Panc1 (cell line): ENCODE measurements around the gene CADM1. TPM values are rescaled to one million over a fixed set of nuclear protein-coding genes. Genes with fewer than 3 reads are reported as not detected.

ENCODE experiments used
- ATAC-seq: fragments of 200-7000 bp; cut with Tn5 transposase; 2 replicates; pipeline ENCODE4 v1.9.1; 2020; ENCODE audit warnings: mild to moderate bottlenecking, moderate library complexity
- BruUV-seq: library from RNA; stranded (reverse); fragments of 400-500 nt; replicated peaks from 2 replicates; lab custom pipeline; 2021; lab: Mats Ljungman, UMichigan
- CTCF ChIA-PET: fragments of 300-600 bp; sonication (Branson Sonifier 250); formaldehyde crosslinking; loops from one replicate; lab custom pipeline; 2022; ENCODE audit warnings: antibody characterized with exemption; lab: Charles Lee
- POLR2A ChIA-PET: fragments of 300-600 bp; sonication (Branson Sonifier 250); formaldehyde crosslinking; loops from one replicate; lab custom pipeline; 2022; ENCODE audit warnings: antibody characterized with exemption; lab: Charles Lee
- DNase-seq: peaks from one replicate; pipeline ENCODE4 v3.0.0-alpha.2; 2010; ENCODE audit warnings: low read depth, low spot score
- H3K27ac ChIP-seq: 2 replicates; pipeline ENCODE4 v1.5.1; 2011; ENCODE audit warnings: mild to moderate bottlenecking, low read length, inconsistent platforms
- H3K27me3 ChIP-seq: fragments of 200-500 bp; sonication (Bioruptor generic); 2 replicates; pipeline ENCODE4 v1.6.0; 2014; ENCODE audit warnings: low read length, inconsistent platforms; ENCODE audit not compliant: control insufficient read depth, insufficient read depth
- H3K36me3 ChIP-seq: fragments of 200-500 bp; sonication (Bioruptor generic); 2 replicates; pipeline ENCODE4 v1.5.1; 2014; ENCODE audit warnings: inconsistent platforms, mild to moderate bottlenecking, low read length, moderate library complexity; ENCODE audit not compliant: control insufficient read depth, insufficient read depth
- H3K4me1 ChIP-seq: 2 replicates; pipeline ENCODE4 v1.5.1; 2011; ENCODE audit warnings: inconsistent platforms, mild to moderate bottlenecking, low read length, moderate library complexity; ENCODE audit not compliant: control insufficient read depth, insufficient read depth
- H3K4me3 ChIP-seq, 2 experiments: 2 replicates each; pipeline ENCODE4 v1.5.1; 2011 to 2012; ENCODE audit warnings: low read depth in 2 of 2, low read length in 2 of 2, mild to moderate bottlenecking in 2 of 2, inconsistent platforms in 1 of 2, moderate library complexity in 1 of 2
- H3K9me3 ChIP-seq: fragments of 200-500 bp; sonication (Bioruptor generic); 2 replicates; pipeline ENCODE4 v1.5.1; 2014; ENCODE audit warnings: low read depth, mild to moderate bottlenecking, inconsistent platforms, low read length, moderate library complexity; ENCODE audit not compliant: control insufficient read depth, insufficient read depth
- CTCF ChIP-seq: fragments of 450-650 bp; IDR thresholded peaks from 2 replicates; pipeline ENCODE4 v1.5.1; 2017; ENCODE audit warnings: mild to moderate bottlenecking
- POLR2AphosphoS5 ChIP-seq: IDR thresholded peaks from 2 replicates; pipeline ENCODE4 v1.6.1; 2012; ENCODE audit warnings: mild to moderate bottlenecking, low read depth, low read length, moderate library complexity
- SIN3A ChIP-seq: IDR thresholded peaks from 2 replicates; pipeline ENCODE4 v1.6.1; 2012; ENCODE audit warnings: low read depth, mild to moderate bottlenecking, low read length, moderate library complexity, borderline replicate concordance; ENCODE audit not compliant: insufficient read depth
- TCF7L2 ChIP-seq: IDR thresholded peaks from 2 replicates; pipeline ENCODE4 v1.6.1; 2011; ENCODE audit warnings: mild to moderate bottlenecking, low read depth, low read length, inconsistent platforms
- in situ Hi-C: cut with HindIII; loops from 2 replicates; pipeline ENCODE4 v1.10.0; 2016; ENCODE audit warnings: low sequenced_read_pairs, low pct_unique_long_range_greater_than_20kb
- intact Hi-C: fragments of 100-400 bp; cut with micrococcal nuclease; formaldehyde crosslinking; loops from one replicate; pipeline ENCODE4 v1.10.0; 2022; ENCODE audit not compliant: unreplicated experiment
- total RNA-seq: library from RNA; stranded (reverse); gene quantifications from one replicate; pipeline ENCODE4 v1.2.1, GENCODE V29; 2021; ENCODE audit not compliant: unreplicated experiment
- TF ChIP-seq, protein P1 (sequence below), 2 experiments: IDR thresholded peaks; 2 replicates each; pipeline ENCODE4 v1.6.1; 2011 to 2012; ENCODE audit warnings: low read depth in 2 of 2, control low read depth in 1 of 2, low read length in 1 of 2, mild to moderate bottlenecking in 1 of 2, moderate library complexity in 1 of 2; ENCODE audit not compliant: insufficient read depth in 1 of 2

The CADM1 gene
- total RNA-seq, 1 experiment from 2014 or later = 3.9 TPM

GRCh38 chr11:115220423-115220822 lies 283.8 kb downstream of the CADM1 start:
- CTCF ChIA-PET = no interaction called here
- intact Hi-C loops (no loop called here), in situ Hi-C loops (no loop called here)
- Histone ChIP-seq H3K27ac (no peak overlapping the region), H3K36me3 (no peaks in the 10 kb centered on the region), H3K9me3 (no peaks in the 10 kb centered on the region), H3K4me1 (no peaks in the 10 kb centered on the region; the same call in 1 of the 2 replicates), H3K4me3 (no peak overlapping the region), H3K27me3 (no peaks in the 10 kb centered on the region)
- TF ChIP-seq POLR2AphosphoS5 = no peak
- TF ChIP-seq, protein P1, sequence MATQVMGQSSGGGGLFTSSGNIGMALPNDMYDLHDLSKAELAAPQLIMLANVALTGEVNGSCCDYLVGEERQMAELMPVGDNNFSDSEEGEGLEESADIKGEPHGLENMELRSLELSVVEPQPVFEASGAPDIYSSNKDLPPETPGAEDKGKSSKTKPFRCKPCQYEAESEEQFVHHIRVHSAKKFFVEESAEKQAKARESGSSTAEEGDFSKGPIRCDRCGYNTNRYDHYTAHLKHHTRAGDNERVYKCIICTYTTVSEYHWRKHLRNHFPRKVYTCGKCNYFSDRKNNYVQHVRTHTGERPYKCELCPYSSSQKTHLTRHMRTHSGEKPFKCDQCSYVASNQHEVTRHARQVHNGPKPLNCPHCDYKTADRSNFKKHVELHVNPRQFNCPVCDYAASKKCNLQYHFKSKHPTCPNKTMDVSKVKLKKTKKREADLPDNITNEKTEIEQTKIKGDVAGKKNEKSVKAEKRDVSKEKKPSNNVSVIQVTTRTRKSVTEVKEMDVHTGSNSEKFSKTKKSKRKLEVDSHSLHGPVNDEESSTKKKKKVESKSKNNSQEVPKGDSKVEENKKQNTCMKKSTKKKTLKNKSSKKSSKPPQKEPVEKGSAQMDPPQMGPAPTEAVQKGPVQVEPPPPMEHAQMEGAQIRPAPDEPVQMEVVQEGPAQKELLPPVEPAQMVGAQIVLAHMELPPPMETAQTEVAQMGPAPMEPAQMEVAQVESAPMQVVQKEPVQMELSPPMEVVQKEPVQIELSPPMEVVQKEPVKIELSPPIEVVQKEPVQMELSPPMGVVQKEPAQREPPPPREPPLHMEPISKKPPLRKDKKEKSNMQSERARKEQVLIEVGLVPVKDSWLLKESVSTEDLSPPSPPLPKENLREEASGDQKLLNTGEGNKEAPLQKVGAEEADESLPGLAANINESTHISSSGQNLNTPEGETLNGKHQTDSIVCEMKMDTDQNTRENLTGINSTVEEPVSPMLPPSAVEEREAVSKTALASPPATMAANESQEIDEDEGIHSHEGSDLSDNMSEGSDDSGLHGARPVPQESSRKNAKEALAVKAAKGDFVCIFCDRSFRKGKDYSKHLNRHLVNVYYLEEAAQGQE (IDR thresholded peaks at IDR 0.05; ENCODE audit: insufficient read depth in 1 of 2, low read depth in 2 of 2, low read length in 1 of 2) = no peak
- TF ChIP-seq TCF7L2 = no peak
- DNase-seq (no peak), ATAC-seq (no peak)
- no TSS peak for BruUV-seq
- POLR2A ChIA-PET = no interaction called here

DNA sequence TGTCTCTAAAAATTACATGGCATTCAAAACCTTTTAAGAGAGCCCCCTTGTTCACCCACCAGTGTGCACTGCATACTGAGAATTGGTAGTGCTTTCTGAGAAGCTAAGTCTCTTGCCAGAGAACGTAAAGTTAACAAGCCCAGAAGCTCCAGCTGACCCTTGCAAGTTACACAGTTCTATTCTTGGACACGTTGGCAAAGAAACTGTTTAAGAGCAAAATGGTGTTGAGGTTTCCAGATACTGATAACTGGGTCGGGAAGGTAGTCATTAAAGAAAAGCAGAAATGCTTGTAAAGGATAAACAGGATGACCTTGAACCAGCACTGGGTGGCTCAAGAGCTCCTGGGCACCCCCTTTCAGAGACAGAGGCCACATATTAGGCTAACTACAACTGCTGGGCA lies 284.8 kb downstream of the CADM1 start:
- Histone ChIP-seq H3K27ac (no peak overlapping the region), H3K36me3 (no peaks in the 10 kb centered on the region), H3K4me3 (no peak overlapping the region), H3K9me3 (no peaks in the 10 kb centered on the region), H3K27me3 (no peaks in the 10 kb centered on the region), H3K4me1 (no peaks in the 10 kb centered on the region; the same call in 1 of the 2 replicates)
- ChIA-PET POLR2A (no interaction called here), CTCF (no interaction called here)
- BruUV-seq = no TSS peak
- intact Hi-C loops (no loop called here), in situ Hi-C loops (no loop called here)
- DNase-seq = no peak
- ATAC-seq = no peak
- TF ChIP-seq TCF7L2 (no peak), CTCF (no peak), SIN3A (no peak), POLR2AphosphoS5 (no peak)
- TF ChIP-seq, protein P1 (IDR thresholded peaks at IDR 0.05; ENCODE audit: insufficient read depth in 1 of 2, low read depth in 2 of 2, low read length in 1 of 2) = no peak
